Measurements from ENCODE around the gene RAD50. TPM values are rescaled to one million over a fixed set of nuclear protein-coding genes. Genes with fewer than 3 reads are reported as not detected.
"Not testable (repeated sequence)": the region's sequence is repeated elsewhere in the genome, so short reads cannot be mapped to it uniquely, and the experiment has no call there.

Gene RAD50
- polyA plus RNA-seq, 1 experiment = 25.3 TPM

DNA sequence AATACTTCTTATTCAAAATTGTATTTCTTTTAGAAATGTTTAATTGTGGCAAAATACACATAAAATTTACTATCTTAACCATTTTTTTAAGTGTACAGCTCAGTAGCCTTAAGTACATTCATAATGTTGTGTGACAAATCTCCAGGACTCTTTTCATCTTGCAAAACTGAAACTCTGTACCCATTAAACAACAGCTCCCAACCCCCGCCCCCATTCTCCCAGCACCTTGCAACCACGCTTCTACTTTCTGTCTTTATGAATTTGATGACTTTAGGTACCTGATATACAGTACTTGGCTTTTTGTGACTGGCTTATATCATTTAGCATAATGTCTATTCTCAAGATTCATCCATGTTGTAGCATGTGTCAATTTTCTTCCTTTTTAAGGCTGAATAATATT lies 10.7 kb upstream of the RAD50 start:
- peaks cover 9% of the 10 kb centered on the region for H3K27me3 ChIP-seq (ENCODE audit: control insufficient read depth, insufficient read depth, low read length)
- no peak for DNase-seq (ENCODE audit: low read depth, low spot score)

DNA sequence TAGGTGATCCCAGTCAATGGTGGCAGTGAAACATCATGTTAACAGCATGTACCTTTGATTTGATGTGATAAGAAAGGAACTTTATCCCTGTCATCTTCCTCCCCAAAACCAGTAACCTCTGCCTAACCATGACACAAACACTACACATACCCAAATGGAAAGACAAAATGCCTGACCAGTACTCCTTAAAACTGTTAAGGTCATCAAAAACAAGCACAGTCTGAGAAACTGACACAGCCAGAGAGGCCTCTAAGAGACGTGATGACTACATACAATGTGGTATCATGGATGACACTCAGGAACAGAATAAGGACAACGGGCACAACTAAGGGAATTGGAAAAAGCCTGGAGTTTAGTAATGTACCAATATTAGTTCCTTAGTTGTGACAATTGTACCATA lies 9.5 kb upstream of the RAD50 start:
- CTCF ChIA-PET = interaction anchor here (0.9 kb wide), 1 partner anchor 161 kb away, joined by 4 read pairs; no protein-coding TSS in a partner anchor
- Histone ChIP-seq H3K27me3 (ENCODE audit: control insufficient read depth, insufficient read depth, low read length) (peaks cover 9% of the 10 kb centered on the region), H3K4me3 (ENCODE audit: low read depth, low read length) (no peak overlapping the region), H3K27ac (ENCODE audit: low read depth, low read length) (no peak overlapping the region), H3K9me3 (ENCODE audit: control insufficient read depth, insufficient read depth, low read length) (no peaks in the 10 kb centered on the region)
- no peak for DNase-seq (ENCODE audit: low read depth, low spot score)
- POLR2A ChIA-PET = no interaction called here
- TF ChIP-seq, protein P1, sequence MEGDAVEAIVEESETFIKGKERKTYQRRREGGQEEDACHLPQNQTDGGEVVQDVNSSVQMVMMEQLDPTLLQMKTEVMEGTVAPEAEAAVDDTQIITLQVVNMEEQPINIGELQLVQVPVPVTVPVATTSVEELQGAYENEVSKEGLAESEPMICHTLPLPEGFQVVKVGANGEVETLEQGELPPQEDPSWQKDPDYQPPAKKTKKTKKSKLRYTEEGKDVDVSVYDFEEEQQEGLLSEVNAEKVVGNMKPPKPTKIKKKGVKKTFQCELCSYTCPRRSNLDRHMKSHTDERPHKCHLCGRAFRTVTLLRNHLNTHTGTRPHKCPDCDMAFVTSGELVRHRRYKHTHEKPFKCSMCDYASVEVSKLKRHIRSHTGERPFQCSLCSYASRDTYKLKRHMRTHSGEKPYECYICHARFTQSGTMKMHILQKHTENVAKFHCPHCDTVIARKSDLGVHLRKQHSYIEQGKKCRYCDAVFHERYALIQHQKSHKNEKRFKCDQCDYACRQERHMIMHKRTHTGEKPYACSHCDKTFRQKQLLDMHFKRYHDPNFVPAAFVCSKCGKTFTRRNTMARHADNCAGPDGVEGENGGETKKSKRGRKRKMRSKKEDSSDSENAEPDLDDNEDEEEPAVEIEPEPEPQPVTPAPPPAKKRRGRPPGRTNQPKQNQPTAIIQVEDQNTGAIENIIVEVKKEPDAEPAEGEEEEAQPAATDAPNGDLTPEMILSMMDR (IDR thresholded peaks at IDR 0.05; ENCODE audit: low read depth, low read length) = no peak

More for the DNA sequence above, 10.7 kb upstream of the RAD50 start:
- no peaks in the 10 kb centered on the region for H3K9me3 ChIP-seq (ENCODE audit: control insufficient read depth, insufficient read depth, low read length)
- CTCF ChIA-PET = no interaction called here
- no peak overlapping the region for H3K4me3 ChIP-seq (ENCODE audit: low read depth, low read length)
- H3K27ac ChIP-seq (ENCODE audit: low read depth, low read length) = no peak overlapping the region
- TF ChIP-seq, protein P1 (IDR thresholded peaks at IDR 0.05; ENCODE audit: low read depth, low read length) = no peak
- POLR2A ChIA-PET = no interaction called here

DNA sequence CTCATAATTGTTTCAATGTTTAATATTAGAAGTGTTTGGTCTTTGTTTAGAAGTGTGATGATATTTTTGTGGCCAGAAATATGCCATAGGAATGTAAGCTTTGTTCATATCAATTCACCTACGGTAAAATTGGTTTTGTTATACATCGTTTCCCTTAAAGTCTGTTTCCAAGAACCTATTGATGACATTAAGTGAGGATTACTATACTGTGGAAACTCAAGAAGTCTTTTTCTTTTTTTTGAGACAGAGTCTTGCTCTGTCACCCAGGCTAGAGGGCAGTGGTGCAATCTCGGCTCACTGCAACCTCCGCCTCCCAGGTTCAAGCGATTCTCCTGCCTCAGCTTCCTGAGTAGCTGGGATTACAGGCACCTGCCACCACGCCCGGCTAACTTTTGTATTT lies 7.9 kb upstream of the RAD50 start:
- POLR2A ChIA-PET; H3K27ac ChIP-seq (ENCODE audit: low read depth, low read length); H3K27me3 ChIP-seq (ENCODE audit: control insufficient read depth, insufficient read depth, low read length); DNase-seq (ENCODE audit: low read depth, low spot score); H3K9me3 ChIP-seq (ENCODE audit: control insufficient read depth, insufficient read depth, low read length); H3K4me3 ChIP-seq (ENCODE audit: low read depth, low read length): not testable (repeated sequence)
- CTCF ChIA-PET = interaction anchor here (2.3 kb wide), 1 partner anchor 21 kb away, joined by 8 read pairs; no protein-coding TSS in a partner anchor

DNA sequence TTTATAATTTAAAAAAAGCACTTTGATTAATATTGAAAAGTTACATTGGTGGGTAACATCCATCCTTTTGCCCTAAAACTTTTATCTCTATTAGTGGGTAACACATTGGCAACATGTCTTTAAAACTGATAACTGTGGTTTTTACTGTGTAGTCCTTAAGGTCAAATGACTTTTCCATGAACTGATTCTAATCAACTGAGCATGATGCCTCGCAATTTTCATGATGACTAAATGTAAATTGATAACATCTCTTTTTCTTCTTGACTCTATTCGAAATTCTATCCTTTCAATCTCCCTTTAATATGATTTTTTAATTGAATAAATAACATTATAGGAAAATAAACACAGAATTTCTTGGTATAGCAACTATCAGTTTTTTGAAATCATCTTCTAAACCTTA lies 7.2 kb upstream of the RAD50 start:
- ChIA-PET CTCF (interaction anchor here (0.7 to 2.3 kb wide), 3 partner anchors 22 to 270 kb away, joined by 6 to 9 read pairs (median 8); no protein-coding TSS in a partner anchor), POLR2A (no interaction called here)
- no peak for DNase-seq (ENCODE audit: low read depth, low spot score)
- no peaks in the 10 kb centered on the region for H3K9me3 ChIP-seq (ENCODE audit: control insufficient read depth, insufficient read depth, low read length)
- no peak overlapping the region for H3K27ac ChIP-seq (ENCODE audit: low read depth, low read length)
- TF ChIP-seq, protein P1 (IDR thresholded peaks at IDR 0.05; ENCODE audit: low read depth, low read length) = no peak
- H3K4me3 ChIP-seq (ENCODE audit: low read depth, low read length) = no peak overlapping the region
- peaks cover 5% of the 10 kb centered on the region for H3K27me3 ChIP-seq (ENCODE audit: control insufficient read depth, insufficient read depth, low read length)

DNA sequence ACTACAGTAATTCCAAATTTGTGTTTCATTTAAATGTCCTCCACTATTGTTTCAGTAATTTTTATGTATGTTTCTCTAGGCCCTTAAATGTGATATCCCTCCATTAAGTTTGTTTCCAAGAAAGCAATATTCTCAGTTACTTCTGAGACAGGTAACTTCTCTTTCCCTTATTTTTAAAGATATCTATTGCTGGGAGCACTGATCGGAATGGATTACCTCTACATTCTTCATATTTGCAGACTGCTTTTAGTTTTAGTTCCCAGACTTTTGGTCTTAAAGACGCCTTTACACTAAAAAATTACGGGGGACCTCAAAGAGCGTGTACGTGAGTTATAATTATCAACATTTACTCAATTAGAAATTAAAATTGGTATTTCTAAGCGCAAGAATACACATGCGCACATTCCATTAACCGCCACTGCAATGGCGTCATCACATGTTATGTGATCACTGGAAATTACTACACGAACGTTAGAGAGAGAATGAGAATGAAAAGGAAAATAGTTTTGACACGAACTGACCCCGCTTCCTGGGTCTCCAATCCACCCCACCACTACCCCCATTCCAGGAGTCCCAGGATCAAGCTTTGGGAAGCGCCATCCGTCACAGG lies 519 bp upstream of the RAD50 start:
- H3K4me3 ChIP-seq (ENCODE audit: low read depth, low read length) = peak overlapping the region; percentile 78
- H3K27ac ChIP-seq (ENCODE audit: low read depth, low read length) = peak overlapping the region; percentile 88
- ChIA-PET CTCF (interaction anchor here (1.2 kb wide), 1 partner anchor 264 kb away, joined by 3 read pairs; no protein-coding TSS in a partner anchor), POLR2A (interaction anchor here (0.7 to 1.1 kb wide), 3 partner anchors 59 to 169 kb away, joined by 3 to 4 read pairs (median 3); no protein-coding TSS in a partner anchor)
- no peaks in the 10 kb centered on the region for H3K27me3 ChIP-seq (ENCODE audit: control insufficient read depth, insufficient read depth, low read length)
- DNase-seq (ENCODE audit: low read depth, low spot score) = no peak
- TF ChIP-seq, protein P1 (IDR thresholded peaks at IDR 0.05; ENCODE audit: low read depth, low read length) = no peak
- H3K9me3 ChIP-seq (ENCODE audit: control insufficient read depth, insufficient read depth, low read length) = no peaks in the 10 kb centered on the region; the same call in 1 of the 2 replicates
